Pancreas (tissue), 10 donors: Measurements from ENCODE around the gene TNFSF9. TPM values are rescaled to one million over a fixed set of nuclear protein-coding genes. Genes with fewer than 3 reads are reported as not detected.
"Not testable (repeated sequence)": the region's sequence is repeated elsewhere in the genome, so short reads cannot be mapped to it uniquely, and the experiment has no call there.

ENCODE experiments used
- ATAC-seq, 4 donors: fragments of 200-7000 bp; cut with Tn5 transposase; one replicate each; pipeline versions ENCODE4 v1.8.0 to v1.9.1; 2020; ENCODE audit warnings: mild to moderate bottlenecking in 4 of 4, moderate library complexity in 4 of 4
- DNase-seq, 6 donors: peaks; one replicate each; pipeline ENCODE4 v3.0.0-alpha.2; 2020
- FAIRE-seq: peaks from 2 replicates; lab custom pipeline; 2012; peaks lifted over from hg19 to GRCh38; lab: Jason Lieb, UNC
- H3K27ac ChIP-seq, 4 donors: fragments of 200-600 bp; sonication (generic); 1 replicate in 3 of 4; 2 replicates in 1 of 4; pipeline versions ENCODE4 v1.5.0 to v1.8.0; 2020
- H3K27me3 ChIP-seq, 4 donors: fragments of 200-600 bp; one replicate each; pipeline ENCODE4 v1.8.0; 2021
- H3K36me3 ChIP-seq, 3 donors: fragments of 200-600 bp; sonication (generic) in 1 of 3; one replicate each; pipeline versions ENCODE4 v1.5.0 to v1.8.0; 2020 to 2021
- H3K4me1 ChIP-seq, 3 donors: fragments of 200-600 bp; one replicate each; pipeline ENCODE4 v1.8.0; 2021
- H3K4me3 ChIP-seq, 4 donors: fragments of 200-600 bp; sonication (generic) in 2 of 4; one replicate each; pipeline versions ENCODE4 v1.5.0 to v1.8.0; 2020 to 2021
- H3K9me3 ChIP-seq, 4 donors: fragments of 200-600 bp; one replicate each; pipeline ENCODE4 v1.8.0; 2021
- CTCF ChIP-seq, 4 donors: fragments of 200-600 bp; sonication (generic) in 3 of 4; IDR thresholded peaks; one replicate each; pipeline versions ENCODE4 v1.5.0 to v1.8.0; 2021; ENCODE audit warnings: antibody characterized with exemption in 4 of 4
- WGBS, 2 donors: extraction: QIAGEN DNeasy Blood & Tissue Kit; methylation state at CpG; one replicate each; pipeline ENCODE4 v1.1.7; 2013; 5-methylcytosine and 5-hydroxymethylcytosine counted together
- intact Hi-C, 3 donors: fragments of 100-400 bp; cut with DNase I; formaldehyde crosslinking; loops; one replicate each; pipeline versions ENCODE4 v1.11.1 to v1.14.2; 2022
- polyA plus RNA-seq, 2 donors: library from polyadenylated mRNA; stranded (reverse); fragments of 200-250 nt; gene quantifications; one replicate each; pipeline ENCODE4 v1.2.3, GENCODE V29; 2013
- total RNA-seq, 6 donors: library from RNA; stranded (reverse); fragmentation: NEBNext Ultra II Directional in 4 of 6; extraction: Animal tissue kit (Norgen Biotek cat#: 25700) in 4 of 6; gene quantifications; one replicate each; pipeline versions ENCODE4 v1.2.1 to v1.2.4, GENCODE V29; 2021 to 2023
- donor health status: healthy with polysubstance abuse.
- donor health status: DM: no; HTN: no; CAD: no; lungs with moderate emphysema.
- donor health status: DM: no; HTN: no; CAD: no.
- donor health status: control.
- donor health status: control.
- donor health status: Bipolar disorder and iron deficiency.
- donor health status: DM: yes; HTN: yes; CAD: no.
- donor health status: DM: no; HTN: no; CAD: no.
- donor health status: DM: no; HTN: no; CAD: no.
- donor health status: DM: yes; HTN: yes; CAD: no.

Gene TNFSF9
- total and polyA plus RNA-seq, 8 donors: 0.12 to 1.1 (median 0.20) TPM; not detected in 4

DNA sequence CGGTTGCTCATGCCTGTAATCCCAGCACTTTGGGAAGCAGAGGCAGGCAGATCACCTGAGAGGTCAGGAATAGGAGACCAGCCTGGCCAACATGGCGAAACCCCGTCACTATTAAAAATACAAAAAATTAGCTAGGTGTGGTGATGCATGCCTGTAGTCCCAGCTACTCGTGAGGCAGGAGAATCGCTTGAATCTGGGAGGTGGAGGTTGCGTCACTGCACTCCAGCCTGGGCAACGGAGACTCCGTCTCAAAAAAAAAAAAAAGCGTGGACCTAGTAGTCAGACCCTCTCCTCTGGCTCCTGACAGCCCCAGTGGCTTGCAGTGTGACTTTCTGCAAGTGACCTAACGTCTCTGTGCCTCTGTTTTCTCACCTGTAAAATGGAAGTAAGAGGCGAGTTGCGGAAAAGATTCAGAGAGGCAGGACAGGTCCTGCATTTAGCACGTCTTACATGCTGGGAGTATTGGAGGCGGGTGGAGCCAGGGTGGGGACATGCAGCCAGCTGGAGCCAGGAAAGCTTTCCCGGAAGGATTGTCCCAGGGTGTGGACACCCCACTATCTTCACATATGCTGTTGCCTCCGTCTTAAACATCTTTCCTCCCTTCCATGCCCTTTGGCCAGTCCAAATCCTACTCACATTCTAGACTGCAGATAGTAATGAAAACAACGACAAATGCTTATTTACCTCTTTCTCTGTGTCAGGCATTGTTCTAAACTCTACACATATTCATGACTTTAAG, 31.6 kb upstream of the TNFSF9 start:
- Histone ChIP-seq H3K36me3 (no peaks in the 10 kb centered on the region), H3K4me3 (no peak overlapping the region), H3K27me3 (no peaks in the 10 kb centered on the region), H3K27ac (no peak overlapping the region), H3K4me1 (peaks cover 0 to 4% (median 0%) of the 10 kb centered on the region in 3 donors), H3K9me3 (no peaks in the 10 kb centered on the region)
- no peak for ATAC-seq
- no peak for FAIRE-seq
- 77 to 89% methylated on average over 17 of the region's 17 CpGs for WGBS, 2 donors
- TF ChIP-seq CTCF (IDR thresholded peaks at IDR 0.05): no peak
- DNase-seq: no peak
- intact Hi-C loops: no loop called here

GRCh38 chr19:6500837-6501739, 29.7 kb upstream of the TNFSF9 start:
- Histone ChIP-seq H3K4me1 (peaks cover 0 to 4% (median 0%) of the 10 kb centered on the region in 3 donors), H3K27ac (no peak overlapping the region), H3K4me3 (peak overlapping the region; percentile 45 to 62 (median 56)), H3K27me3 (no peaks in the 10 kb centered on the region), H3K36me3 (no peaks in the 10 kb centered on the region), H3K9me3 (no peaks in the 10 kb centered on the region)
- intact Hi-C loops: no loop called here
- DNase-seq (no peak), FAIRE-seq (no peak), ATAC-seq (no peak)
- WGBS, 2 donors: 75 to 78% methylated on average over 24 of the region's 24 CpGs
- no peak for TF ChIP-seq CTCF (IDR thresholded peaks at IDR 0.05)

DNA sequence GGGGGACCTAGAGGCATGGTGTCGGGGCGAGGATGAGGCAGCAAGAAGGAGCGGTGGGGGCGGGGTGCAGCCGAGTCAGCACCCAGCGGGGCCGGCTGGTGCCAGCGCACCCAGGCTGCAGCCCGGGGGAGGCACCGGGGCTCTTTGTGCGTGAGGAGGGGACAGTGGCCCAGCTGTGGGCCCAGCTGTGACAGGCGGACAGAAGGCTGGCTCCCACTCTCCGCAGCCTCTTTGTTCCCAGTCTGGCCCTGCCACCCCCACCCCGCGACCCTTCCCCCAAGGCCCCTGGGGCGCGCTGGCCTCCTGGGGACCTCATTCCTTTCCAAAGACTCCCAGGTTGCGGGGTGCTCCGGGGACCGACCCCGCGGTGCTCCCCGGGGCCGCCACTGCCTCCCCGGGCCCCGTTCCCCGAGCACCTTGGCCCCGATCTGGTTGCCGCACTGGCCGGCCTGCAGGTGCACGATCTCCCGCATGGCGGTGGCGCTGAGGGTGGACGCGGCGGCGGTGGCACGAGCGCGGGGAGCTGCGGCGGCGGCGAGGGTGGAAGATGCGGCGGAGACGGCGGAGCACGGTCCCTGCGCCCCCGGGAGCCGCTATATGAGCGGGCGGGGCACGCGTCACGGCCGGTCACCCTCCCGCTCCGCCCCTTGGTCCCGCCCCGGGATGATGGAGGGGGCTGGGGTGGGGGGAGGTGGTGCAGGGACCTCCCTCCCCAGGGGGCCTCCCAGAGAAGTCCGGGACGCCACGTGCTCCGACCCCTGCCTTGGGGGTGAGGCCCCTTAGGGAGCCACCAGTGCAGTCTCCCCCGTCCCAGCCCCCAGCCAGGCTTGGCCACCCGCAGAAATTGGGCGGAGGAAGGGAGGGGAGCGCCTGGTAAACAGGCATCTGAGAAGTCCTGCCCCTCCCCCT, 28.8 kb upstream of the TNFSF9 start, which contains the start of gene TUBB4A:
Gene TUBB4A (minus strand): TSS at position 570 of the 909 bp plus-strand sequence. CDS start 97 bp downstream, at position 473.
- Histone ChIP-seq H3K27me3 (no peaks in the 10 kb centered on the region), H3K27ac (no peak within 1 kb of the TSS), H3K9me3 (no peaks in the 10 kb centered on the region), H3K4me3 (peak within 1 kb of the TSS; percentile 45 to 62 (median 56)), H3K36me3 (no peaks in the 10 kb centered on the region), H3K4me1 (peaks cover 0 to 4% (median 0%) of the 10 kb centered on the region in 3 donors)
- DNase-seq (peak in 4 of 6 donors; percentile 11 to 80 (median 62)), ATAC-seq (peak; percentile 59 to 82 (median 66)), FAIRE-seq (no peak)
- intact Hi-C loops: no loop called here
- WGBS, 2 donors: 0 to 1% methylated on average over 60 to 71 of the region's 71 CpGs
- no peak for TF ChIP-seq CTCF (IDR thresholded peaks at IDR 0.05)

DNA sequence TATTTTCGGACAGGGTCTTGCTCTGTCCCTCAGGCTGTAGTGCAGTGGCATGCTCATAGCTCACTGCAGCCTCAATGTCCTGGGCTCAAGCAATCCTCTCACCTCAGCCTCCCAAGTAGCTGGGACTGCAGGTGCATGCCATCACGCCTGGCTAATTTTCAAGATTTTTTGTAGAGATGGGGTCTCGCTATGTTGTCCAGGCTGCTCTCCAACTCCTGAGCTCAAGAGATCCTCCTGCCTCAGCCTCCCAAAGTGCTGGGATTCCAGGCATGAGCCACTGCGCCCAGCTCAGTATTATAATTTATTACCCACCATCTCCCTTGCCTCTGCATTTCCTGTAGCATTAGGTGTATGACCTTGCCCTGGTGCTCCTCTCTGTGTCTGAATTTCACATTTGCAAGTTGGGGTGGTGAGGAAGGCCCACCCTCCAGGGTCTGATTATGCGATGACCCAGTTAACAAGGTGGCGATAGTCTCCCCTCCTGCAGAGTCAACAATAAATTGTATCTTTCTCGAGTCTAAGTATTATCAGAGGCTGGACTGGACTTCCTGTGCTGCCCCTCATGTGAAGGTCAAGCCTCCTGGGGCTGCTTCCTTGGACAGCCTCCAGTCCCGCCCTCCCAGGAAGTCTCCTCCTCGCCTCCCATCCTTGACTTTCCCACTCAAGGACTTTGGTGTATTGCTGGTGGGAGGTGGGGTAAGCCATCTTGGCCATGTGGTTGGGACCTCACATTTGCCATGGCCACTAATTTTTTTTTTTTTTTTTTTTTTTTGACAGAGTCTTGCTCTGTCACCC, 27.2 kb upstream of the TNFSF9 start:
- 71 to 80% methylated on average over 9 of the region's 9 CpGs for WGBS, 2 donors

GRCh38 chr19:6508028-6508771, 22.6 kb upstream of the TNFSF9 start:
- intact Hi-C loops, H3K4me3 ChIP-seq, H3K36me3 ChIP-seq, DNase-seq, H3K27me3 ChIP-seq, FAIRE-seq, ATAC-seq, H3K9me3 ChIP-seq: not testable (repeated sequence)
- peak overlapping the region in 3 of 4 donors; percentile 68 to 82 (median 75) for H3K27ac ChIP-seq
- H3K4me1 ChIP-seq: peaks cover 0 to 10% (median 0%) of the 10 kb centered on the region in 3 donors
- 86 to 89% methylated on average over 9 of the region's 9 CpGs for WGBS, 2 donors

More for the DNA sequence above, 27.2 kb upstream of the TNFSF9 start:
- Histone ChIP-seq H3K27ac (no peak overlapping the region), H3K4me3 (no peak overlapping the region), H3K36me3 (no peaks in the 10 kb centered on the region), H3K4me1 (peaks cover 0 to 4% (median 2%) of the 10 kb centered on the region in 3 donors), H3K9me3 (no peaks in the 10 kb centered on the region), H3K27me3 (no peaks in the 10 kb centered on the region)
- DNase-seq (no peak), ATAC-seq (no peak), FAIRE-seq (no peak)
- TF ChIP-seq CTCF (IDR thresholded peaks at IDR 0.05): no peak
- intact Hi-C loops: no loop called here
